NCI-H345 treated with DMSO at 0.1 percent for 48 hours (cell line): ENCODE measurements around the gene ARHGEF7.

Source experiments
- DNase-seq: peaks from one replicate; lab custom pipeline; 2025; ENCODE audit not compliant: unreplicated experiment; lab: John Stamatoyannopoulos, UW

ARHGEF7 gene

DNA sequence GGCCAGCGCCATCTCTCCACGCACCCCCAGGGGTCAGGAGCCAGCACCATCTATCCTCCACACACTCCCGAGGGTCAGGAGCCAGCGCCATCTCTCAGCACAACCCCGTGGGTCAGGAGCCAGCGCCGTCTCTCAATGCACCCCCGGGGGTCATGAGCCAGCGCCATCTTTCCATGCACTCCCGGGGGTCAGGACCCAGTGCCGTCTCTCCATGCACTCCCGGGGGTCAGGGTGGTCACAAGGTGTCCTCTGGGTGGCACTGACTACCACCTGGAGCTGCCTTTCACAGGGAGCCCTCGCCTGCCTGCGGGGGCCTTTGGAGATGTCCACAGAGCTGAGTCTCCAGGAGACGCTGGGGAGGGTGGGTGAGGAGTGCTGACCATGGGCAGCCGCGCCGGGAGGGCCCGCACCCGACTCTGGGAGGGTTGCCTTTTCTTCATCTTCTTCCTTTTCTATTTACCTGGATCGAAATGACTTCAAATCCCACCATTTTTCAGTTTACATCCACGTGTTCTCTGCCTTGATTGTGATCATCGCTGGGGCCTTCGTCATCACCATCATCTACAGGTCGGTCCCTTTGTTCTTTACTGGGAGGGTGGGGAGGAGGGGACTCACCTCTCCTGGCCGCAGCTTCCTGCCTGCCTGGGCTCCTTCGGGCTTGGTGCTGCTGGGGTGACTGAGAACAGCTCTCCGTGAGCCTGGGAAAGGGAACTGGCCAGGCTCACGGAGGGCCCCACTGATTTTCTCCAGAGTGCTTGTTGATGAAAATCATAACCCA, 224.4 kb downstream of the ARHGEF7 start:
- DNase-seq: no peak

GRCh38 chr13:111341886-111342285, 226.8 kb downstream of the ARHGEF7 start:
- DNase-seq: no peak

GRCh38 chr13:111342721-111343120, 227.6 kb downstream of the ARHGEF7 start:
- no peak for DNase-seq

DNA sequence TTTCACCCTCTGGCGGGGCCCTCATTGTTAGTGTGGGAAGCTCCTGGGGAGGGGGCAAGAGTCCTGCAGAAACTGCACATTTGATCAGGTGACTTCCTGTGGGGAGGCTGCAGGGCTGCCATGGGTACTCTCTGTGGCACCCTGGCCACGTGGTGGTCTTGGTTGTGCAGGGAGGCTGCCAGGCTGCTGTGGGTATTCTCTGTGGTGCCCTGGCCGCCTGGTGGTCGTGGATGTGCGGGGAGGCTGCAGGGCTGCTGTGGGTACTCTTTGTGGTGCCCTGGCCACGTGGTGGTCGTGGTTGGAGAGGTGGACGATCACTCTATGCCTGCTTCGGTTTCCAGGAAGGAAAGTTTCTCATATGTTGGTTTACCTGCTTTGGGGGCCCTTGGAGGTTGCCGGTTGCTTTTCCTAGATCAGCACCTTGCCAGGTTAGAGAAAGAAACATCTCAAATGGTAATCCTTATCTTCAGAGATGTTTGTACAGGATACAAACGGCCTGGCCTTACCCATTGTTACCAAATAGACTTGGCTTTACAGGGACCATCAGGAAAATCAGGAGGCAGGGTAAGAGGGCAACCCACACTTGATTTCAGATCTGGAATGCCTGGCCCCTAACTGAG, 228.2 kb downstream of the ARHGEF7 start:
- DNase-seq: no peak

DNA sequence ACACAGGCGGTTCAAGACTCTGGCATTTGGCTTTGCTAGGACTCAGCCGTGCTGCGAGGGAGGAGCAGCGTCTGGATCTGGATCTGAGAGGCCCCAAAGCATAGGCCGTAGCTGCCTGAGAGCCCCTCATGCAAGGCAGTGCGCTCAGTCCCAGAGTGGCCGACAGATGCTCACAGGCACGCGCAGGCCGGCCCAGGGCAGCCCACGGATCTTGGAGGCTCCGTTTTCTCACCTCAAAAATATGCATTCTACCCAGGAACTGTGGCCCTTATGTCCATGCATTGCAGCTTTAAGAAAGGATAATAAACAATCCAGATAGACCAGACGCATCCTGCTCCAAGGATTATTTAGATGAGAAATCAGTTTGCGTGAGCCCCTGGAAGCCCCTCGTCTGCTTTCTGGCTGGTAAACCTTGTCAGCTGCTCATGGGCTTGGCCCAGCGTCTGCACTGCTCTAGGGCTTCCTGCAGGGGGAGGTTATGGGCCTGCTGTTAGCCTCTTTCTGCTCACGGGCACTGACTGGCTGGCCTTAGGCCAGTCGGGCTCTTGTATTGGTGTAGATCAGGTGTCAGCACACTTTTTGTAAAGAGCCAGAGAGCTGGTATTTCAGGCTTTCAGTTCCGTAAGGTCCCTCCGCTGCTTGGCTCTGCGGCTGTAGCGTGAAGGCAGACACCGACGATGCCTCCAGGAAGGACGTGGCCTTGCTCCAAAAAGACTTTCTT, 229.5 kb downstream of the ARHGEF7 start:
- peak; percentile 7 for DNase-seq

GRCh38 chr13:111345682-111346081, 230.6 kb downstream of the ARHGEF7 start:
- no peak for DNase-seq

GRCh38 chr13:111346101-111346680, 231.1 kb downstream of the ARHGEF7 start:
- no peak for DNase-seq

DNA sequence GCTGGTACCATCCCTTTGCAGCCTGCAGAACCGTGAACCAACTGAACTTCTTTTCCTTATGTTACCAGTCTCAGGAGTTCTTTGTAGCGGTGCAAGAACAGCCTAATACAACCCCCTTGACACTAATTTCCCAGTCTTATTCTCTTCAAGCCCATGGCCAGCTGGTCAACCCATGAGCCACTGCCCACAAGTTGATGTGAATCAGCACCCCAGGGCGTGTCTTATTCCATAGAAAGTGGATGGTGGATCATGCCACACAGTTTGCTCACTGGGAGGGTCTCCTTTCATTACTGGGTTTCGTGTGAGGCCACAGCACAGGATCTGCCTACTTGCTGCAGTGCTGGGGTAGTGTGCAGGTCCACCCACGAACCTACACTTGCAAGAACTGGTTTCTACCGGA, 232.3 kb downstream of the ARHGEF7 start:
- DNase-seq: no peak

DNA sequence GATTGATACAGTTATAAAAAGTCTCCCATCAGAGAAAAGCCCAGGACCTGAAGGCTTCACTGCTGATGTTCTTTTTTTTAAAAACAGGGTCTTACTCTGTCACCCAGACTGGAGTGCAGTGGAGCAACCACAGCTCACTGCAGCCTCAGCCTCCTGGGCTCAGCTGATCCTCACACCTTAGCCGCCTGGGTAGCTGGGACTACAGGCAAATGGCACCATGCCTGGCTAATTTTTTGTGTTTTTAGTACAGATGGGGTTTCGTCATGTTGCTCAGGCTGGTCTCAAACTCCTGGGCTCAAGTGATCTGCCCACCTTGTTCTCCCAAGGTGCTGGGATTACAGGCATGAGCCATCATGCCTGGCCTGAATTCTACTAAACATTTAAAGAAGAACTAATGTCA, 238.4 kb downstream of the ARHGEF7 start:
- no peak for DNase-seq

GRCh38 chr13:111354789-111355188, 239.7 kb downstream of the ARHGEF7 start:
- no peak for DNase-seq
